GM21381 (cell line): ENCODE results near the gene DIRAS1.
"Not testable (repeated sequence)": the region's sequence is repeated elsewhere in the genome, so short reads cannot be mapped to it uniquely, and the experiment has no call there.

Source experiments
- ATAC-seq: cut with Tn5 transposase; IDR thresholded peaks from one replicate; pipeline ENCODE4 v1.9.1; 2021; ENCODE audit warnings: mild to moderate bottlenecking, moderate library complexity; ENCODE audit not compliant: unreplicated experiment

The DIRAS1 gene

DNA sequence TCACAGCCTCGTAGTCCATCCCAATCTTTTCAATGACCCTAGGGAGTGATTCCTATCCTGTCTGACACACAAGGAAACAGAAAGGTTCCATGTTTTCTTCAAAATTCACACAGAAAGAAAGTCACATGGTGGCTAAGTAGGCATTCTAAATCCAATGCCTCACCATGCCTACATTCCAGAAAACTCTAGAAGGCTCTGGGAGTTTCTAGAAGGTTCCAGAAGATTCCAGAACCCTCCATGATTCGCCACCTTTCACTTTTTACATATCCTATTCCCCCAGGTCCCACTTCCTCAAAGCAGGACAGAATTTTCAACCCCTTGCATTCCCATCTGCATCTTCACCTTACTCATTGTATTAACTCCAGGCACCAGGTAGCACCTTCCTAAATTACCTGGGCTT lies 41.7 kb downstream of the DIRAS1 start:
- ATAC-seq, result no peak

DNA sequence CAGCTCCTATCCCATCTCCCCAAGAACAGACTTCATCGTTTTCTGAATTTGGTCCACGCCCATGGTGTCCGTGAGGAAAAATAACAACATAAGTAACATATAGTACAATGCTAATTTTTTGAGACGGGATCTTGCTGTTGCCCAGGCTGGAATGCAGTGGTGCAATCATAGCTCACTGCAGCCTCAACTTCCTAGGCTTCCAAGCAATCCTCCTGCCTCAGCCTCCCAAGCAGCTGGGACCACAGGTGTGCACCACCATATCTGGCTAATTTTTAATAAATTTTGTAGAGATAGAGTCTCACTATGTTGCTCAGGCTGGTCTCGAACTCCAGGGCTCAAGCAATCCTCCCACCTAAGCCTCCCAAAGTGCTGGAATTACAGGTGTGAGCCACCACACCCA lies 42.2 kb downstream of the DIRAS1 start:
- ATAC-seq, result not testable (repeated sequence)

DNA sequence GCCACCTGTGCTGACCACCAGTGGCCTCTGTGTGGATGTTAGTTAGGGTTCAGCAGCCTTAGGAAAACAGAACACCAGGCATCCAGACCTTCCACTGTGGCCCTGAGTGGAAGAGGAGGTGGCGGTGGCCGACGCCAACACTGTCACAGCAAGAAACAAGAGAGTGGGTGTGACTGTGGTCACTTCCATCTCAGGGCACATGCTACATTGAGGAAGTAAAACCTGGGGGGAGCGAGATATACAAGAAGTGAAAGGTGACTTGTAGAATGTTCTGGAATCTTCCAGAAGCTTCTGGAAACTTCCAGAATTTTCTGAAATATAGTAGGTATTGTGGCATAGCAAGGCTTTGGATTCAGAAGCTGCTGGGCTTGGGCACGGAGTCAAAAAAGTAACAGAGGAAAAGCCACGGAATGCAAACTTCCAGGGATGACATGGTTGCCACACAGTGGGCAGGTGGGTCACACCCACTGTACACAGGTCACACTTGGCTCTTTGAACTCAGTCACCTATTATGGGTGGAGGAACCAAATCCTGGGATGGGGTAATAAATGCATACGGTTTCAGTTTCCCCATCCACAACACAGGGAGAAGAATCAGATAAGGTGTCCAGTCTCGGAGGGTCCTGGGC lies 43.0 kb downstream of the DIRAS1 start:
- ATAC-seq, result no peak

DNA sequence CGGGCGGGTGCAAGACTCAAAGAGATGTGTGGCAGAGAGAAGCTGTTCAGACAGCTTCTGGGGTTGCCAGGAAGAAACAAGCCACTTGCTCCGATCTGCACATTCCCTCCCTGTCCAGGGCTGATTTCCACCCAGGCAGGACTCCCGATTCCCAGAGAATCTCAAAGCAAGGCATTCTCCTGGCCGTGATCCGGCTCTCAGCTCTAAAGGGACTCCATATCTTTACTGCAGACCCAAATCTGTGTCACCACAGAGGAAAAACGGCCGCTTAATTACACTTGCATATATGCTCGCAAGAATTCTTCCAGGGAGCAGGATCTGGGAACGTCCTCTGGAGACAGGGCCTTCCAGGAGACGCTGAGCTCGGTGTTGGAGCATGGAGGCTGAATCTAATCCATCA lies 44.3 kb downstream of the DIRAS1 start:
- ATAC-seq, result no peak

DNA sequence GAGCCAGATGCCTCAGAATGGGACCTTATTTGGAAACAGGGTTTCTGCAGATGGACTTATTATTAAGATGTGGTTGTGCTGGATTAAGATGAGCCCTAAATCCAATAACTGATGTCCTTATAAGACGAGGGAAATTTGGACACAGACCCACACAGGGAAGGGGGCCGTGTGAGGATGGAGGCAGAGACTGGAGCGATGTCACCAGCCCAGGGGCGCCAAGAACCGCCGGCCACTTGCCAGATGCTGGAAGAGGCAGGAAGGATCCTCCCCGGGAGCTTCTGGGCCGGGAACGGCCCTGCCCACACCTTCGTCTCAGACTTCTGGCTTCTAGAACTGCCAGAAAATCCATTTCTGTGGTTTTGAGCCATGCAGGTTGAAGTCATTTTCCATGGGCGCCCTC lies 45.3 kb downstream of the DIRAS1 start:
- ATAC-seq, result no peak

DNA sequence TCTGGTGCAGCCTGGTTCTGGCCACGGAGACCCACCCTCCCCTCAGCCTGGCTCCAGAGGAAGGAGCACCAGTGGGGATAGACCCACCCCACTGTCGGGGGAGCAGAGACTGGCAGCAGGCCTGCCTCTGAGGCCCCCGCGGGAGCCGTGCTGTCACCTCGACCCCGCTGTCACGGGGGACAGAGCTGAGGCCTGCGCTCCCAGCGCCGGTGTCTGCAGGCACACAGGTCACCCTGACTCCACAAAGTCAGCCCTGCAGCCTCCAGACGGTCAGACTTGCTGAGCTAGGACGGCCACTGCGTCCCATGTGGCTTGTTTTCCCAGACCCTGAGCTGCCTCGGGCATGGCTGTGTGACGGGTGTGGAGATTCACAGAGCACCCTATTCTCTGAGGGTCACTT lies 51.0 kb downstream of the DIRAS1 start:
- no peak for ATAC-seq

DNA sequence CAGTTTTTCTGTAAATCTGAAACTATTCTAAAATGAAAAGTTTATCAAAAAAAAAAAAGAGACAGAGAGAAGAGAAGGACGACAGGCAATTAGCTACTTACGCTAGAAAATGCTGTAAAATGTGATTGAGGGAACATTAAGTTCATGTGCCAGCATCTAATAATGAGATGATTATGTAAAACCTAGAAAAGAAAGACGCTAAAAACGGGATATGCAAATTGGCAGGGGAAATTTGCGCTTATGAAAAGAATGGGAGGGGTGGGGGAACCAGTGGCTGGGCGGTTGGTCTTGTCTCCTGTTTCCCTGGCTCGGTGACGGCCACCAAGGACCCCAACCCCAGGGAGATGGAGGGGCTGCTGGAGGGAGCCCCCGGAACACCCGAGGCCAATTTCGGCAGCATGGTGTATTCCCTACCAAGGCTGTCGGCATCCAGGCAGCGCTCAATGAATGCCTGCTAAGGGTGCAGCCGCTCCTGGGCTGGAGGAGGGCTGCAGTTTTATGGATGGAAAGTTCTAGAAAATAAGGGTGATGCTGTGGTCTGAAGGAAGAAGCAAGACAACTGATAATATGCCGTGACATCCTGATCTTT lies 52.9 kb downstream of the DIRAS1 start:
- ATAC-seq, result no peak

DNA sequence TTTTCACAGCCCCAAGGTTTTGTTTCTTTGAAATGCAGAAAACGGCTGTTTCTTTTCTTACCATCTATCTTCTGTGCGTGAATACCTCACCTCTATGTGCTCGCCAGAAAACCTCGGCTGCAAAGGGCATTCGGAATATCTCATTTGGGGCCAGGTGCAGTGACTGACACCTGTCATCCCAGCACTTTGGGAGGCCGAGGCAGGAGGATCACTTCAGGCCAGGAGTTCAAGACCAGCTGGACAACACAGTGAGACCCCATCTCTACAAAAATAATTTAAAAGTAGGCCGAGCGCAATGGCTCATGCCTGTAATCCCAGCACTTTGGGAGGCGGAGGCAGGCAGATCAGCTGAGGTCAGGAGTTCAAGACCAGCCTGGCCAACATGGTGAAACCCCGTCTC lies 53.8 kb downstream of the DIRAS1 start:
- ATAC-seq, result not testable (repeated sequence)

DNA sequence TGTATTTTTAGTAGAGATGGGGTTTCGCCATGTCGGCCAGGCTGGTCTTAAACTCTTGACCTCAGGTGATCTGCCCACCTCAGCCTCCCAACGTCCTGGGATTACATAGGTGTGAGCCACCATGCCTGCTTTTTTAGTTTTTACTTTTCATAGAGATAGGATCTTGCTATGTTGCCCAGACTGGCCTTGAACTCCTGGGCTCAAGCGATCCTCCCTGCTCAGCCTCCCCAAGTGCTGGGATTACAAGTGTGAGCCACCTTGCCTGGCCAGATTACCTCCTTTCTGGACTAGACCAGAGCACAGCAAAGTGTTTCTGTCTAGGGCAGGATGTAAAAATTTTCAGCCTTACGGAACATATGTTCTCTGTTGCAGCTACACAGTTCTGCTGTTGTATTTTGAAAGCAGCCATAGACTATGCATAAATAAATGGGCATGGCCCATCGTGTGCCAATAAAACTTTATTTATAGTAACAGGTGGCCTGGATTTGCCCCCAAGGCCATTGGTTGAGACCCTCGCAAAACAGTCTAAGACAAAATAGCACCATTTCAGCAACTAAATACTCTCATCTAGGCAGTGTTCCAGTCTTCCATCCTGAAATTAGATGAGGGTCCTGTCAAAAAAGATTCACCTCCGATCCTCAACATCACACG lies 54.7 kb downstream of the DIRAS1 start:
- no peak for ATAC-seq

DNA sequence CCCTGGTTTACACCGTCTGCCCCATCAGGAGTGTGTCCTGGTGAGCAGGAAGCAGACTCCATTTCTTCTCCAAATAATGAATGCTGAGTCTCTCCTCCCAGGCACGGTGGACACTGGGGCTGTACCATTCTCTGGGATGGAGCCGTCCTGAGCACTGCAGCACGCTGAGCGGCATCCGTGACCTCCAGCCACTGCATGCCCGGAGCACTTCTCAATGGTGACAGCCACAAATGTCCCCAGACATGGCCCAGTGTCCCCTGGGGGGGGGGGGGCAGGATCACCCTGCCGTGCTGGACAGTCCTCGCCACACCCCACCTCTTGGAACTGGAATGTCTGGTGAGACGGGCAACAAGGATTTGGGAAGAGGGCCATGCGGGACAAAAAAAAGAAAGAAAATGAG lies 56.1 kb downstream of the DIRAS1 start:
- ATAC-seq, result no peak
